Measurements from ENCODE around the gene SWI5. TPM values are rescaled to one million over a fixed set of nuclear protein-coding genes. Genes with fewer than 3 reads are reported as not detected.
A peak's percentile ranks its signal among the peaks of the same experiment; 100 is the strongest.

The SWI5 gene
- total RNA-seq, 2 experiments from 2014 or later, result 16.9 to 19.4 TPM

GRCh38 chr9:128314697-128315096, 38.6 kb downstream of the SWI5 start:
- no peak for DNase-seq
- no peak overlapping the region for H3K4me3 Mint-ChIP-seq
- no peaks in the 10 kb centered on the region for H3K27me3 Mint-ChIP-seq
- no peaks in the 10 kb centered on the region for H3K4me1 Mint-ChIP-seq
- peaks cover 9% of the 10 kb centered on the region for H3K36me3 Mint-ChIP-seq
- no peaks in the 10 kb centered on the region for H3K9me3 Mint-ChIP-seq
- H3K27ac Mint-ChIP-seq, result no peak overlapping the region

GRCh38 chr9:128316421-128316820, 40.3 kb downstream of the SWI5 start:
- H3K27me3 Mint-ChIP-seq, result no peaks in the 10 kb centered on the region
- no peak overlapping the region for H3K4me3 Mint-ChIP-seq
- no peak overlapping the region for H3K27ac Mint-ChIP-seq
- no peaks in the 10 kb centered on the region for H3K9me3 Mint-ChIP-seq
- no peaks in the 10 kb centered on the region for H3K4me1 Mint-ChIP-seq
- H3K36me3 Mint-ChIP-seq, result peaks cover 9% of the 10 kb centered on the region
- DNase-seq, result no peak

GRCh38 chr9:128317629-128318028, 41.6 kb downstream of the SWI5 start:
- Mint-ChIP-seq H3K27ac (no peak overlapping the region), H3K27me3 (no peaks in the 10 kb centered on the region), H3K36me3 (peaks cover 9% of the 10 kb centered on the region), H3K4me3 (no peak overlapping the region), H3K9me3 (no peaks in the 10 kb centered on the region), H3K4me1 (no peaks in the 10 kb centered on the region)
- no peak for DNase-seq

GRCh38 chr9:128321343-128321742, 45.3 kb downstream of the SWI5 start:
- Mint-ChIP-seq H3K4me3 (peak overlapping the region; percentile 95), H3K9me3 (no peaks in the 10 kb centered on the region), H3K36me3 (peaks cover 9% of the 10 kb centered on the region), H3K27ac (no peak overlapping the region), H3K4me1 (peaks cover 19% of the 10 kb centered on the region), H3K27me3 (no peaks in the 10 kb centered on the region)
- no peak for DNase-seq

GRCh38 chr9:128321879-128322403, 45.9 kb downstream of the SWI5 start:
- no peaks in the 10 kb centered on the region for H3K9me3 Mint-ChIP-seq
- H3K36me3 Mint-ChIP-seq, result peaks cover 9% of the 10 kb centered on the region
- no peaks in the 10 kb centered on the region for H3K27me3 Mint-ChIP-seq
- peaks cover 19% of the 10 kb centered on the region for H3K4me1 Mint-ChIP-seq
- peak overlapping the region; percentile 95 for H3K4me3 Mint-ChIP-seq
- peak overlapping the region; percentile 98 for H3K27ac Mint-ChIP-seq
- DNase-seq, result no peak

- Mint-ChIP-seq H3K4me3 (peak within 1 kb of the TSS; percentile 95), H3K27me3 (no peaks in the 10 kb centered on the region), H3K36me3 (peaks cover 7% of the 10 kb centered on the region), H3K4me1 (peaks cover 19% of the 10 kb centered on the region), H3K9me3 (no peaks in the 10 kb centered on the region), H3K27ac (peak within 1 kb of the TSS; percentile 98)
- DNase-seq, result peak; percentile 92
Observed at GRCh38 chr9:128322404-128323211, 46.5 kb downstream of the SWI5 start, which contains the start of the genes COQ4 and TRUB2. TSS of gene COQ4 (plus strand) at chr9:128322839. CDS start at chr9:128322859, 20 bp downstream. TSS of gene TRUB2 (minus strand) at chr9:128322447. CDS start at chr9:128322408, 39 bp downstream.

- Mint-ChIP-seq H3K4me1 (peaks cover 19% of the 10 kb centered on the region), H3K27ac (peak overlapping the region; percentile 98), H3K27me3 (no peaks in the 10 kb centered on the region), H3K36me3 (peaks cover 11% of the 10 kb centered on the region), H3K9me3 (no peaks in the 10 kb centered on the region), H3K4me3 (peak overlapping the region; percentile 95)
- DNase-seq, result no peak
Observed at GRCh38 chr9:128323212-128323730, 47.2 kb downstream of the SWI5 start.

- peak overlapping the region; percentile 95 for H3K4me3 Mint-ChIP-seq
- H3K27me3 Mint-ChIP-seq, result no peaks in the 10 kb centered on the region
- peaks cover 19% of the 10 kb centered on the region for H3K4me1 Mint-ChIP-seq
- H3K36me3 Mint-ChIP-seq, result peaks cover 7% of the 10 kb centered on the region
- no peak for DNase-seq
- H3K9me3 Mint-ChIP-seq, result no peaks in the 10 kb centered on the region
- peak overlapping the region; percentile 98 for H3K27ac Mint-ChIP-seq
Observed at GRCh38 chr9:128323791-128324190, 47.7 kb downstream of the SWI5 start.

- no peak overlapping the region for H3K27ac Mint-ChIP-seq
- H3K9me3 Mint-ChIP-seq, result no peaks in the 10 kb centered on the region
- peaks cover 19% of the 10 kb centered on the region for H3K4me1 Mint-ChIP-seq
- peaks cover 7% of the 10 kb centered on the region for H3K36me3 Mint-ChIP-seq
- no peaks in the 10 kb centered on the region for H3K27me3 Mint-ChIP-seq
- H3K4me3 Mint-ChIP-seq, result peak overlapping the region; percentile 95
- no peak for DNase-seq
Observed at GRCh38 chr9:128324401-128324800, 48.3 kb downstream of the SWI5 start.

GRCh38 chr9:128325629-128326028, 49.6 kb downstream of the SWI5 start:
- Mint-ChIP-seq H3K27ac (no peak overlapping the region), H3K4me1 (peaks cover 19% of the 10 kb centered on the region), H3K9me3 (no peaks in the 10 kb centered on the region), H3K4me3 (no peak overlapping the region), H3K27me3 (no peaks in the 10 kb centered on the region), H3K36me3 (peaks cover 7% of the 10 kb centered on the region)
- DNase-seq, result no peak

- Mint-ChIP-seq H3K36me3 (peaks cover 4% of the 10 kb centered on the region), H3K27me3 (no peaks in the 10 kb centered on the region), H3K4me3 (no peak overlapping the region), H3K4me1 (no peaks in the 10 kb centered on the region), H3K9me3 (no peaks in the 10 kb centered on the region), H3K27ac (no peak overlapping the region)
- DNase-seq, result no peak
Observed at GRCh38 chr9:128333451-128333869, 57.4 kb downstream of the SWI5 start.

- no peak overlapping the region for H3K4me3 Mint-ChIP-seq
- DNase-seq, result no peak
- no peaks in the 10 kb centered on the region for H3K9me3 Mint-ChIP-seq
- H3K27ac Mint-ChIP-seq, result no peak overlapping the region
- H3K36me3 Mint-ChIP-seq, result peaks cover 4% of the 10 kb centered on the region
- H3K27me3 Mint-ChIP-seq, result no peaks in the 10 kb centered on the region
- peaks cover 3% of the 10 kb centered on the region for H3K4me1 Mint-ChIP-seq
Observed at GRCh38 chr9:128335161-128335560, 59.1 kb downstream of the SWI5 start.

GRCh38 chr9:128335914-128336313, 59.8 kb downstream of the SWI5 start:
- H3K27me3 Mint-ChIP-seq, result no peaks in the 10 kb centered on the region
- H3K27ac Mint-ChIP-seq, result no peak overlapping the region
- H3K36me3 Mint-ChIP-seq, result peaks cover 4% of the 10 kb centered on the region
- H3K4me1 Mint-ChIP-seq, result peaks cover 3% of the 10 kb centered on the region
- no peak overlapping the region for H3K4me3 Mint-ChIP-seq
- no peaks in the 10 kb centered on the region for H3K9me3 Mint-ChIP-seq
- DNase-seq, result no peak

GRCh38 chr9:128337936-128338335, 61.9 kb downstream of the SWI5 start:
- Mint-ChIP-seq H3K9me3 (no peaks in the 10 kb centered on the region), H3K4me1 (peaks cover 9% of the 10 kb centered on the region), H3K27me3 (no peaks in the 10 kb centered on the region), H3K36me3 (peaks cover 3% of the 10 kb centered on the region), H3K4me3 (no peak overlapping the region), H3K27ac (no peak overlapping the region)
- DNase-seq, result no peak

Data from activated naive CD8-positive, alpha-beta T cell treated with anti-CD3 and anti-CD28 coated beads for 36 hours (primary cell).